Large intestine (tissue), 3 donors: ENCODE data around the gene ANKRD44. TPM values are rescaled to one million over a fixed set of nuclear protein-coding genes. Genes with fewer than 3 reads are reported as not detected.

Experiments
- DNase-seq, 2 donors: peaks; one replicate each; pipeline versions ENCODE4 v3.0.0 to v3.0.0-alpha.2; 2013
- H3K27ac ChIP-seq: one replicate; pipeline ENCODE4 v1.5.1; 2013; ENCODE audit warnings: low read length
- H3K27me3 ChIP-seq: 2 replicates; pipeline ENCODE4 v1.6.1; 2013; ENCODE audit warnings: low read length; ENCODE audit not compliant: control insufficient read depth, insufficient read depth
- H3K36me3 ChIP-seq: 2 replicates; pipeline ENCODE4 v1.6.1; 2013; ENCODE audit warnings: low read length; ENCODE audit not compliant: control insufficient read depth, insufficient read depth
- H3K4me1 ChIP-seq: one replicate; pipeline ENCODE4 v1.6.1; 2013; ENCODE audit warnings: low read length; ENCODE audit not compliant: control insufficient read depth, insufficient read depth
- H3K4me3 ChIP-seq: one replicate; pipeline ENCODE4 v1.5.1; 2013; ENCODE audit warnings: low read length
- H3K9me3 ChIP-seq: one replicate; pipeline ENCODE4 v1.6.1; 2013; ENCODE audit warnings: mild to moderate bottlenecking, low read depth, low read length, moderate library complexity; ENCODE audit not compliant: control insufficient read depth
- WGBS: methylation state at CpG from one replicate; pipeline ENCODE4 v1.1.5; 2013; ENCODE audit warnings: low lambda C conversion rate; ENCODE audit not compliant: insufficient coverage; 5-methylcytosine and 5-hydroxymethylcytosine counted together
- polyA plus RNA-seq: library from polyadenylated mRNA; unstranded; fragments of 120-200 nt; gene quantifications from one replicate; pipeline ENCODE4 v1.2.1, GENCODE V29; 2013

Gene ANKRD44
- polyA plus RNA-seq, 1 donor: 8.4 TPM

- H3K27me3 ChIP-seq: no peaks in the 10 kb centered on the region
- no peak overlapping the region for H3K27ac ChIP-seq
- H3K4me3 ChIP-seq: no peak overlapping the region
- H3K4me1 ChIP-seq: peaks cover 2% of the 10 kb centered on the region
- H3K36me3 ChIP-seq: no peaks in the 10 kb centered on the region
- no peak for DNase-seq
- H3K9me3 ChIP-seq: no peaks in the 10 kb centered on the region
- no CpG with 5 or more reads among the region's 1 CpG for WGBS
These were observed 207.2 kb downstream of the ANKRD44 start for GRCh38 chr2:197103363-197103762.

DNA sequence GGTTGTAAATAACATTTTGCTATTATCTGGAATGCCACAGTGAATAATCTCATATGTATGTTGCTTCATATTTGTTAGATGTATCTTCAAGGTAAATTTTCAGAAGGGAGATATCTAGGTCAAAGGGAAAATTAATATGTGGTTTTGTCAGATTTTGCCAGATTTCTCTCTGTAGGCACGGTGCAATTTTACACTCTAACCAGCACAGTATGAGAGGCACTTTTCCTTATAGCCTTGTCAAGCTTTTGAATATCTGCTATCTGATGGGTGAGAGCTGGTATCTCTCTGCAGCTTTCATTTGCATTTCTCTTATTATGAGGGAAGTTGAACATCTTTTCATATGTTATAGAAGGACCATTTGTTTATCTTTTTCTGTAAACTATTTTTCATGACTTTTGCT lies 208.3 kb downstream of the ANKRD44 start:
- no peaks in the 10 kb centered on the region for H3K27me3 ChIP-seq
- no peak for DNase-seq
- WGBS: no CpG with 5 or more reads among the region's 1 CpG
- H3K4me3 ChIP-seq: no peak overlapping the region
- no peaks in the 10 kb centered on the region for H3K36me3 ChIP-seq
- no peaks in the 10 kb centered on the region for H3K9me3 ChIP-seq
- H3K27ac ChIP-seq: no peak overlapping the region
- peaks cover under 1% of the 10 kb centered on the region for H3K4me1 ChIP-seq

DNA sequence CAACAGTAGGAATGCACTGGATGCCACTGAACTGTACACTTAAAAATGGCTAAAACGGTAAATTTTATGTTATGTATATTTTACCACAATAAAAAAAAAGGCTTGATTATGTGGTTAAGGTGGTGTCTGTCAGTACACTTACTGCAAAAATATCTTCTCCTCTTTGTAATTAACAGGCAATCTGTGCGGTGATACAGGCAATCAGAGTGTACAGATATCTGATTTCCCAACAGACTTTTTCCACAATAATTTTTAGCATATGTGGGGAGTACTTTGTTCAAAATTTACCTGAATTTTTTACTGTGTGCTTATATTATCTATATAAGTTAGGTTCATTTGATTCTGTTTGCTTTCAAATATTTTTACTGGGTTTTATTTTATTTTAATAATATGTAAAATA lies 209.1 kb downstream of the ANKRD44 start:
- Histone ChIP-seq H3K36me3 (no peaks in the 10 kb centered on the region), H3K27me3 (no peaks in the 10 kb centered on the region), H3K27ac (no peak overlapping the region), H3K4me1 (no peaks in the 10 kb centered on the region), H3K9me3 (no peaks in the 10 kb centered on the region), H3K4me3 (no peak overlapping the region)
- no peak for DNase-seq
- WGBS: 92% methylated on average over 2 of the region's 2 CpGs

DNA sequence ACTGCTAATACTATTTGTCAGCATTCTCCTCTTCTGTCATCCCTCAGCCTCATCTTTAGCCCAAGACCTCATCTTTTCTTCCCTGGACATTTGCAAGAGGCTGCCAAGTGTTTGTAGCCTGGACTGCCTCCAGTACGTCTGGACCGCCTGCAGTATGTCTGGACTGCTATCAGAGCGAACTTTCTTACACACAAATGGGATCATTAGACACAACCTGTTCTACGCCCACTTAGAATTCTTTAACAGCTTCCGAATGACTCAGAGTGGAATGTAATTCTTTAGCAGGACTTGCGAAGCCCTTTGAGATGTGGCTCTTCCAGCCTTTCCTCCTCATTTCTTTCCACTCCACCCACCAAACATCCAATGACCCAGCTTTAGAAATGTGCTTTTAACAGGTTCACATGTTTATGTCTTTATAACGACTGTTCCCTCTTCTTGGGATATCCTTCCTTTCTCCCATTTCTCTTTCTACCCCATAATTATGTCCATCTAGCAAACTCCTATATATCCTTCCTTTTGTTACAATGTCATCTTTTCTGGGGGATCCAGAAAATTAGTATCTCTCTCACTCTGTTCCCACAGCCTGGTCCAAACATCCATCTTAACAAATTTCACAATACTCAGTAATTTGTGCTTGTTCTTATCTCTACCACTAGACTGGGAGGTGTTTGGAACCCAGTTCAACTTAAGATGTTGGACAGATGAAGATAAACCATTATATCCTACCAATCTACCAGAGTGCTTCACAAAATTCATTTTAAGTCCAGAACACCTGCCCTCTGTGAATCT lies 212.8 kb downstream of the ANKRD44 start:
- peak in 1 of 2 donors; percentile 18 for DNase-seq
- Histone ChIP-seq H3K27ac (no peak overlapping the region), H3K27me3 (no peaks in the 10 kb centered on the region), H3K4me1 (no peaks in the 10 kb centered on the region), H3K4me3 (no peak overlapping the region), H3K36me3 (no peaks in the 10 kb centered on the region), H3K9me3 (no peaks in the 10 kb centered on the region)
- 80% methylated on average over 1 of the region's 7 CpGs for WGBS

- Histone ChIP-seq H3K9me3 (no peaks in the 10 kb centered on the region), H3K27me3 (no peaks in the 10 kb centered on the region), H3K27ac (no peak overlapping the region), H3K4me3 (no peak overlapping the region), H3K36me3 (no peaks in the 10 kb centered on the region), H3K4me1 (no peaks in the 10 kb centered on the region)
- DNase-seq: no peak
- WGBS: no CpG with 5 or more reads among the region's 2 CpGs
These were observed 213.9 kb downstream of the ANKRD44 start for GRCh38 chr2:197096649-197097048.

- 20% methylated on average over 1 of the region's 4 CpGs for WGBS
- Histone ChIP-seq H3K4me3 (no peak overlapping the region), H3K27me3 (no peaks in the 10 kb centered on the region), H3K36me3 (no peaks in the 10 kb centered on the region), H3K27ac (peak overlapping the region; percentile 20), H3K4me1 (no peaks in the 10 kb centered on the region), H3K9me3 (no peaks in the 10 kb centered on the region)
- DNase-seq: peak; percentile 38 to 42
These were observed 218.1 kb downstream of the ANKRD44 start for GRCh38 chr2:197092431-197092830.

DNA sequence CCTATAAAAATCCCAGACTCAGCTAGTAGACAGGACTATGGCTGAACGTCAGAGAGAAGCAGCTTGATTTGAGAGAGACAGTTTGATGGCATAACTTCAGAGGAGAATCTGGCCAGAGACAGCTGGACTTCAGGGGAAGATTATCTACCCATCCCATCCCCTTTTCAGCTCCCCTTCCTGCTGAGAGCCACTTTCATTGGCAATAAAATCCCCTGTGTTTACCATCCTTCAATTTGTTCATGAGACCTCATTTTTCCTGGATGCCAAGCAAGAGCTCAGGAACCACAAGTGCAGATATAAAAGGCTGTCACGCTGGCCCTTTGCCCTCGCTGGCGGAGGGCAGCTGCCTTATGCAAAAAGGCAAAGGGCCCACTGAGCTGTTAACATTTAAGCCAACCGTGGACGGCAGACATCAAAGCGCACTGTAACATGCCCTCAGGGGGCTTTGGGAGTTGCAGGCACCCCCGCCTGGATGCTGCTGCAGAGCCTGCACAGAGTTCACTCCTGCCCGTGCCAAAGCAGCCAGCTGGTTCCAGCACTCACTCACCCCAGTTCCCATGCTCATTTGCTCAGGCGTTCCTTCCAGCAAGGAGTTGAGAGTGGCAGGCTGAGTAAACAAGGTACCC lies 219.7 kb downstream of the ANKRD44 start:
- no peaks in the 10 kb centered on the region for H3K4me1 ChIP-seq
- no peak overlapping the region for H3K27ac ChIP-seq
- H3K4me3 ChIP-seq: no peak overlapping the region
- H3K36me3 ChIP-seq: no peaks in the 10 kb centered on the region
- H3K9me3 ChIP-seq: no peaks in the 10 kb centered on the region
- DNase-seq: no peak
- WGBS: no CpG with 5 or more reads among the region's 10 CpGs
- no peaks in the 10 kb centered on the region for H3K27me3 ChIP-seq

DNA sequence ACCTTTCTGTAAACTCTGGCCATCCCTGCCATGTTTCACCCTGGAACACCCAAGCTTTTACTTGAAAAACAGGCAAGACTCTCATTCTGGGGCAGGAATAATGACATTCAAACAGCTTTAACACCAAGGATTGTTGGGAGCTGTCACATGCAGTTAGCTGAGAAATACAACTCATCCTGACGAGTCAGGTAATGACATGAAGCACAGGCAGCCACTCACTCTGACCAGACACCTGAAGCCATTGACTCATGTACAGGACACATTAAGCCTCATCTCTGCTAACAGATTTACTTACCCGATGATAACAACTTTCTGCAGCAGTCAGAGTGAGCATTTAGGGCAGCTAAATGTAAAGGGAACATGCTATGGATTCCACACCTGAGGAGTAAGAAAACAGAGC lies 220.9 kb downstream of the ANKRD44 start:
- H3K4me1 ChIP-seq: no peaks in the 10 kb centered on the region
- H3K36me3 ChIP-seq: no peaks in the 10 kb centered on the region
- DNase-seq: no peak
- no CpG with 5 or more reads among the region's 2 CpGs for WGBS
- no peak overlapping the region for H3K27ac ChIP-seq
- H3K27me3 ChIP-seq: no peaks in the 10 kb centered on the region
- H3K4me3 ChIP-seq: no peak overlapping the region
- H3K9me3 ChIP-seq: no peaks in the 10 kb centered on the region

DNA sequence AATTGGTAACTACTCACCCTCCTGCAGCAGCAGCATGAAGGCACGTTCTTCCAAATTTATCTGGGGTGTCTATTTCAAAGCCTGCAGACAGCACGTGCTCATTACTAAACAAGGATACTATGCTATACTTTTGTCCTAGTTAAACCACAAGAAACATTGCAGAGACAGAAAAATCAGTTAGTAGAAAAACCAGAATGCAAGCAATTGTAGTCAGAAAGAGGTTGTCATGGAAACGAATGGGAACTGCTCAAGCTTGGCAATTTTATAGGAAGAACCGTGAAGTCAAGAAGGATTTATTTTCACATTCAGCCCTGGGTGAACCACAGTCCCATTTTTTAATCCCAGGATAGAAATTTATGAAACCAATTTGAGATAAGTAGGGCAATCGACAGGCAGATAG lies 221.9 kb downstream of the ANKRD44 start:
- Histone ChIP-seq H3K27ac (no peak overlapping the region), H3K9me3 (no peaks in the 10 kb centered on the region), H3K4me3 (no peak overlapping the region), H3K27me3 (no peaks in the 10 kb centered on the region), H3K36me3 (no peaks in the 10 kb centered on the region), H3K4me1 (no peaks in the 10 kb centered on the region)
- DNase-seq: no peak
- WGBS: 66% methylated on average over 4 of the region's 5 CpGs

- Histone ChIP-seq H3K36me3 (no peaks in the 10 kb centered on the region), H3K4me3 (no peak overlapping the region), H3K27me3 (no peaks in the 10 kb centered on the region), H3K27ac (no peak overlapping the region), H3K4me1 (no peaks in the 10 kb centered on the region), H3K9me3 (no peaks in the 10 kb centered on the region)
- no peak for DNase-seq
- WGBS: 67% methylated on average over 1 of the region's 4 CpGs
These were observed 224.1 kb downstream of the ANKRD44 start for GRCh38 chr2:197086500-197086899.

DNA sequence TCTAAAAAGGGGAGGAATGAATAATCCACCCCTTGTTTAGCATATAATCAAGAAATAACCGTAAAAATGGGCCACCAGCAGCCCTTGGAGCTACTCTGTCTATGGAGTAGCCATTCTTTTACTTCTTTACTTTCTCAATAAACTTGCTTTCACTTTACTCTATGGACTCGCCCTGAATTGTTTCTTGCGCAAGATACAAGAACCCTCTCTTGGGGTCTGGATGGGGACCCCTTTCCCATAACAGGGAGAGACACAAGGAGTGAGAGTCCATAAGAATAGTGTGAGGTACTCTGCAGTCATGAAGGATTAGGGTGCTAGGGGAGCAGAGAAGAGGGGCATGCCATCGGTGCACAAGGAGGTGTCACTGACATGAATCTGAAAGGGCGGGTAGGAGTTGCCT lies 224.9 kb downstream of the ANKRD44 start:
- 100% methylated on average over 1 of the region's 5 CpGs for WGBS

More for the DNA sequence above, 224.9 kb downstream of the ANKRD44 start:
- Histone ChIP-seq H3K4me3 (no peak overlapping the region), H3K27me3 (no peaks in the 10 kb centered on the region), H3K4me1 (no peaks in the 10 kb centered on the region), H3K27ac (no peak overlapping the region), H3K36me3 (no peaks in the 10 kb centered on the region), H3K9me3 (no peaks in the 10 kb centered on the region)
- no peak for DNase-seq
